ENCODE data around the gene RPS28. TPM values are rescaled to one million over a fixed set of nuclear protein-coding genes. Genes with fewer than 3 reads are reported as not detected.
A peak's percentile ranks its signal among the peaks of the same experiment; 100 is the strongest.
"Not testable (repeated sequence)": the region's sequence is repeated elsewhere in the genome, so short reads cannot be mapped to it uniquely, and the experiment has no call there.

Gene RPS28
- polyA plus RNA-seq, 5 donors = 455 to 946 (median 563) TPM

GRCh38 chr19:8338835-8339234 lies 17.5 kb downstream of the RPS28 start:
- no peak for DNase-seq

- peak; percentile 86 to 89 for DNase-seq
These were observed 19.2 kb downstream of the RPS28 start for GRCh38 chr19:8340341-8341096.

- DNase-seq = not testable (repeated sequence)
These were observed 20.2 kb downstream of the RPS28 start for GRCh38 chr19:8341504-8341903.

GRCh38 chr19:8342316-8342683 lies 21.0 kb downstream of the RPS28 start:
- no peak for DNase-seq

- peak; percentile 81 to 83 for DNase-seq
These were observed 21.6 kb downstream of the RPS28 start, which contains the start of gene KANK3 for GRCh38 chr19:8342684-8343482. TSS of gene KANK3 (minus strand) at chr19:8343262. CDS start at chr19:8337828, 5,434 bp downstream.

- no peak for DNase-seq
These were observed 22.2 kb downstream of the RPS28 start for GRCh38 chr19:8343483-8343844.

- not testable (repeated sequence) for DNase-seq
These were observed 28.5 kb downstream of the RPS28 start for GRCh38 chr19:8349629-8350372.

DNA sequence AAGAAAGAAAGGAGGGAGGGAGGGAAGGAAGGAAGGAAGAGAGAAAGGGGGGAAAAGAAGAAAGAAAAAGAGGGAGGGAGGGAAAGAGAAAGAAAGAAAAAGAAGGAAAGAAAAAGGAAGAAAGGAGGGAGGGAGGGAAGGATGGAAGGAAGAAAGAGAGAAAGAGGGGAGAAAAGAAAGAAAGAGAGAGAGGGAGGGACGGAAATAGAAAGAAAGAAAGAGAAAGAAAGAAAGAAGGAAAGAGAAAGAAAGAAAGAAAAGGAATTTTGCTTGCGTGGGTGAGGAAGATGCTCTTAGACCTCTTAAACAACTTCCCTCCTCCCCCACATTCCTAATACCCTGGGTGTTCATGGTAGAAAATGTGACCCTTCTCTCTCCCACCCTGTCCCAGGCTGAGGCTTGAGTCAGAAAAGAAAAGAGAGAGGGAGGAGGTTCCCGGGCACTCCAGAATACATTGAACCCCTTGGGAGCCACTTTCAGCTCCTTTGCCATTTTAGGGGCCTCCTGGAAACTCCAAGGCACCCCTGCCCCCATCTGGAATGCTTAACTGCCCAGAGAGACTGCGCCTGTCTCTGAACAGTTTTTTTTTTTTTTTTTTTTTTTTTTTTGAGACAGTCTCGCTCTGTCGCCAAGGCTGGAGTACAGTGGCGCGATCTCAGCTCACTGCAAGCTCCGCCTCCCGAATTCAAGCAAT lies 31.0 kb downstream of the RPS28 start:
- DNase-seq = no peak

- DNase-seq = not testable (repeated sequence)
These were observed 31.5 kb downstream of the RPS28 start for GRCh38 chr19:8352845-8353244.

- DNase-seq = no peak
These were observed 34.5 kb downstream of the RPS28 start for GRCh38 chr19:8355631-8356402.

DNA sequence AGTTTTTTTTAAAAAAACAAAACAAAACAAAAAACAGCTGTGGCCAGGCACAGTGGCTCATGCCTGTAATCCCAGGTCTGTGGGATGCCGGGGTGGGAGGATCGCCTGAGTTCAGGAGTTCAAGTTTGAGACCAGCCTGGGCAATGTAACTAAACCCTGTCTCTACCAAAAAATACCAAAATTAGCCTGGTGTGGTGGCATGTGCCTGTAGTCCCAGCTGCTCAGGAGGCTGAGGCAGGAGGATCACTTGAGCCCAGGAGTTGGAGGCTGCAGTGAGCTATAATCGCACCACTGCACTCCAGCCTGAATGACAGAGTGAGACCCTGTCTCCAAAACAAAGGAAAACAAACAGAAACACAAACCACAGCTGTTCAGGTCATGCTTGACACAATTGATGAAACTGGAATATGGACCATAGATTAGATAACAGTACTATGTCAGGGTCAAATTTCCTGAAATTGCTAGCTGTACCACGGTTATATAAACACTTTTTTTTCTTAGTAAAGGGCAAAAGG lies 35.8 kb downstream of the RPS28 start:
- no peak for DNase-seq

DNA sequence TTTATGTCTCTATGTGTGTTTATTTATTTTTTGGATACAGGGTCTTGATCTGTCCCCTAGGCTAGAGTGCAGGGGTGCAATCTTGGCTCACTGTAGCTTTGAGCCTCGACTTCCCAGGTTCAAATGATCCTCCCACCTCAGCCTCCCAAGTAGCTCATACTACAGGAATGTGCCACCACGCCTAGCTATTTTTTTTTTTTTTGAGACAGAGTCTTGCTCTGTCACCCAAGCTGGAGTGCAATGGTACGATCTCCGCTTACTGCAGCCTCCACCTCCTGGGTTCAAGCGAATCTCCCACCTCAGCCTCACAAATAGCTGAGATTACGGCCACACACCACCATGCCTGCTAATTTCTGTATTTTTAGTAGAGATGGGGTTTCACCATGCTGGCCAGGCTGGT lies 37.7 kb downstream of the RPS28 start:
- DNase-seq = no peak

GRCh38 chr19:8360196-8360595 lies 38.9 kb downstream of the RPS28 start:
- no peak for DNase-seq

DNA sequence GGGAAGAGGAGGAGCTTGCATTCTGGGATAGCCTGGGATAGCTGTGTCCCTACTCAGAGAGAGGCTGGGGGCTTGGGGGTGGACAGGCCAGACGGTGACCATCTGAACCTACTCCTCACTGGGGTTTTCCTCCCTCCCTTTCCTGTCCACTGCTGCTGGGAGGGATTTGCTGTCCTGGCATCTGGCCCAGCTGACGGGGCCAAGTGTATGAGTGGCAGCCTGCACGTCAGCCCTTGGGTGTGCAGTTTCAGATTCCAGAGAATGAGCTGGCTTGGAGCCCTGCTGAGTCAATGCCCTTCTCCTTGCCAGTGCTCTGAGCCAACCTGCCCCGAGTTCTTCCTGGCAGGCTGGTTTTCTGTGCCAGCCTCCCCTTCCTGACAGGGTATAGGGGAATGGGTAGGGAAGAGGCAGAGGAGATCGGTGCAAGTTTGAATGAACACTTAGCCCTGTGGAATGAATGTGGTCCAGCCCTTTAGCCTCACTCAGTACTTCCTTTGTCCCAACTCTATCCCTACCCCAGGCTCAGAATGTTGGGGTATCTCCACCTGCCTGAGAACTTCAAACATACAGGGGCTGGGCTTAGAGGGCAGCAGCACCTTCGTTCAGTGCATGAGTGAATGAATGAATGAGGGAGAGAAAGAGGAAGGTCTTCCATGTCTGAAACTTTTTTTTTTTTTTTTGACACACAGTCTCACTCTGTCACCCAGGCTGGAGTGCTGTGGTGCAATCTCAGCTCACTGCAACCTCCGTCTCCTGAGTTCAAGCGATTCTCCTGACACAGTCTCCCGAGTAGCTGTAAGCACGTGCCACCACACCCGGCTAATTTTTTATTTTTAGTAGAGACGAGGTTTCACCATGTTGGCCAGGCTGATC lies 40.9 kb downstream of the RPS28 start:
- peak; percentile 90 to 91 for DNase-seq

DNA sequence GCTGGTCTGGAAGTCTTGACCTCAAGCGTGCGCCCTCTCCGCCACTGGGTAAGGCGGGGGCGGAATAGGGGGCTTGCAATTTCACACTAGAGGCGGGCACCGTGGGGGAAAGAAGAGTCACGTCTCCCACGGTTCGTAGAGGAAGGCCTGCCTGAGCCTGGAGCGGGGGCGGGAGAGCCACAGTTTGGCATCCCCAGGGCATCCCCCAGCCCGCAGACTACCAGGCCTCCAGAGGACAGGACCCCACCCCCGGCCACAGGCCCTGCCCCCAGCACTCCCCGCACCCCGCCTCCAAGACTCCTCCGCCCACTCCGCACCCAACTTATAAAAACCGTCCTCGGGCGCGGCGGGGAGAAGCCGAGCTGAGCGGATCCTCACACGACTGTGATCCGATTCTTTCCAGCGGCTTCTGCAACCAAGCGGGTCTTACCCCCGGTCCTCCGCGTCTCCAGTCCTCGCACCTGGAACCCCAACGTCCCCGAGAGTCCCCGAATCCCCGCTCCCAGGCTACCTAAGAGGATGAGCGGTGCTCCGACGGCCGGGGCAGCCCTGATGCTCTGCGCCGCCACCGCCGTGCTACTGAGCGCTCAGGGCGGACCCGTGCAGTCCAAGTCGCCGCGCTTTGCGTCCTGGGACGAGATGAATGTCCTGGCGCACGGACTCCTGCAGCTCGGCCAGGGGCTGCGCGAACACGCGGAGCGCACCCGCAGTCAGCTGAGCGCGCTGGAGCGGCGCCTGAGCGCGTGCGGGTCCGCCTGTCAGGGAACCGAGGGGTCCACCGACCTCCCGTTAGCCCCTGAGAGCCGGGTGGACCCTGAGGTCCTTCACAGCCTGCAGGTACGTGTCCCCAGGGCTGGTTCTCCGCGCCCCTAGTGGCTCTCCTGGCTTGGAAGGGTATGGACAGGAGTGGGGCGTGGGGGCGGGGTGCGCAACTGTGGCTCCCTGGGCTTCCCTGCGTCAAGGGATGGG lies 42.8 kb downstream of the RPS28 start, which contains the start of gene ANGPTL4:
Gene ANGPTL4, plus strand, starts transcription at position 353 of the 969 bp plus-strand sequence. Its CDS starts 167 bp downstream, at position 520.
- peak in 1 of 2 donors; percentile 34 for DNase-seq

GRCh38 chr19:8366121-8366581 lies 44.9 kb downstream of the RPS28 start:
- no peak for DNase-seq

- no peak for DNase-seq
These were observed 45.6 kb downstream of the RPS28 start for GRCh38 chr19:8366961-8367326.

Measured in right lung (tissue), 5 donors.